ENCODE data around the gene HSPB7.
"Not testable (repeated sequence)": the region's sequence is repeated elsewhere in the genome, so short reads cannot be mapped to it uniquely, and the experiment has no call there.

HSPB7 gene

GRCh38 chr1:16017461-16018303, at the start of gene HSPB7:
TSS of gene HSPB7 (minus strand) at chr1:16018043. CDS start at chr1:16017963, 80 bp downstream.
- Histone ChIP-seq H3K36me3 (ENCODE audit: control insufficient read depth, insufficient read depth, low read length, severe bottlenecking) (no peaks in the 10 kb centered on the region), H3K4me3 (ENCODE audit: low read length) (peak within 1 kb of the TSS; percentile 79), H3K9ac (ENCODE audit: low read length) (peak within 1 kb of the TSS; percentile 90), H3K27me3 (replicated peaks; ENCODE audit: control insufficient read depth, insufficient read depth, low read length) (peaks cover 4% of the 10 kb centered on the region), H3K4me1 (ENCODE audit: control insufficient read depth, insufficient read depth, low read length) (peaks cover 66% of the 10 kb centered on the region), H3K9me3 (ENCODE audit: control insufficient read depth, low read length) (no peaks in the 10 kb centered on the region)
- DNase-seq (ENCODE audit: low read depth): peak; percentile 93

- no peak for DNase-seq (ENCODE audit: low read depth)
- Histone ChIP-seq H3K27me3 (replicated peaks; ENCODE audit: control insufficient read depth, insufficient read depth, low read length) (peaks cover 10% of the 10 kb centered on the region), H3K9me3 (ENCODE audit: control insufficient read depth, low read length) (no peaks in the 10 kb centered on the region), H3K36me3 (ENCODE audit: control insufficient read depth, insufficient read depth, low read length, severe bottlenecking) (no peaks in the 10 kb centered on the region), H3K9ac (ENCODE audit: low read length) (no peak overlapping the region), H3K4me3 (ENCODE audit: low read length) (no peak overlapping the region), H3K4me1 (ENCODE audit: control insufficient read depth, insufficient read depth, low read length) (peaks cover 5% of the 10 kb centered on the region)
Observed at GRCh38 chr1:16067127-16067768, 49.4 kb upstream of the HSPB7 start.

- peaks cover 11% of the 10 kb centered on the region for H3K27me3 ChIP-seq (replicated peaks; ENCODE audit: control insufficient read depth, insufficient read depth, low read length)
- H3K4me1 ChIP-seq (ENCODE audit: control insufficient read depth, insufficient read depth, low read length): peaks cover 5% of the 10 kb centered on the region
- no peak for DNase-seq (ENCODE audit: low read depth)
- H3K9ac ChIP-seq (ENCODE audit: low read length): no peak overlapping the region
- H3K4me3 ChIP-seq (ENCODE audit: low read length): no peak overlapping the region
- no peaks in the 10 kb centered on the region for H3K9me3 ChIP-seq (ENCODE audit: control insufficient read depth, low read length)
- H3K36me3 ChIP-seq (ENCODE audit: control insufficient read depth, insufficient read depth, low read length, severe bottlenecking): no peaks in the 10 kb centered on the region
Observed at GRCh38 chr1:16066245-16066644, 48.4 kb upstream of the HSPB7 start.

- H3K36me3 ChIP-seq (ENCODE audit: control insufficient read depth, insufficient read depth, low read length, severe bottlenecking): no peaks in the 10 kb centered on the region
- no peaks in the 10 kb centered on the region for H3K9me3 ChIP-seq (ENCODE audit: control insufficient read depth, low read length)
- H3K27me3 ChIP-seq (replicated peaks; ENCODE audit: control insufficient read depth, insufficient read depth, low read length): peaks cover 16% of the 10 kb centered on the region
- peaks cover 5% of the 10 kb centered on the region for H3K4me1 ChIP-seq (ENCODE audit: control insufficient read depth, insufficient read depth, low read length)
- DNase-seq (ENCODE audit: low read depth): no peak
- no peak overlapping the region for H3K9ac ChIP-seq (ENCODE audit: low read length)
- no peak overlapping the region for H3K4me3 ChIP-seq (ENCODE audit: low read length)
Observed at GRCh38 chr1:16065269-16065576, 47.4 kb upstream of the HSPB7 start.

GRCh38 chr1:16064536-16065268, 46.9 kb upstream of the HSPB7 start:
- H3K36me3 ChIP-seq (ENCODE audit: control insufficient read depth, insufficient read depth, low read length, severe bottlenecking): no peaks in the 10 kb centered on the region
- H3K9ac ChIP-seq (ENCODE audit: low read length): no peak overlapping the region
- peaks cover 16% of the 10 kb centered on the region for H3K27me3 ChIP-seq (replicated peaks; ENCODE audit: control insufficient read depth, insufficient read depth, low read length)
- peaks cover 5% of the 10 kb centered on the region for H3K4me1 ChIP-seq (ENCODE audit: control insufficient read depth, insufficient read depth, low read length)
- H3K9me3 ChIP-seq (ENCODE audit: control insufficient read depth, low read length): no peaks in the 10 kb centered on the region
- no peak for DNase-seq (ENCODE audit: low read depth)
- H3K4me3 ChIP-seq (ENCODE audit: low read length): no peak overlapping the region

- no peak overlapping the region for H3K9ac ChIP-seq (ENCODE audit: low read length)
- DNase-seq (ENCODE audit: low read depth): no peak
- no peak overlapping the region for H3K4me3 ChIP-seq (ENCODE audit: low read length)
- peaks cover 5% of the 10 kb centered on the region for H3K4me1 ChIP-seq (ENCODE audit: control insufficient read depth, insufficient read depth, low read length)
- no peaks in the 10 kb centered on the region for H3K36me3 ChIP-seq (ENCODE audit: control insufficient read depth, insufficient read depth, low read length, severe bottlenecking)
- no peaks in the 10 kb centered on the region for H3K9me3 ChIP-seq (ENCODE audit: control insufficient read depth, low read length)
- peaks cover 16% of the 10 kb centered on the region for H3K27me3 ChIP-seq (replicated peaks; ENCODE audit: control insufficient read depth, insufficient read depth, low read length)
Observed at GRCh38 chr1:16063921-16064320, 46.1 kb upstream of the HSPB7 start.

GRCh38 chr1:16063226-16063829, 45.5 kb upstream of the HSPB7 start:
- no peak for DNase-seq (ENCODE audit: low read depth)
- Histone ChIP-seq H3K4me3 (ENCODE audit: low read length) (no peak overlapping the region), H3K9me3 (ENCODE audit: control insufficient read depth, low read length) (no peaks in the 10 kb centered on the region), H3K36me3 (ENCODE audit: control insufficient read depth, insufficient read depth, low read length, severe bottlenecking) (no peaks in the 10 kb centered on the region), H3K4me1 (ENCODE audit: control insufficient read depth, insufficient read depth, low read length) (peaks cover 3% of the 10 kb centered on the region), H3K27me3 (replicated peaks; ENCODE audit: control insufficient read depth, insufficient read depth, low read length) (peaks cover 16% of the 10 kb centered on the region), H3K9ac (ENCODE audit: low read length) (no peak overlapping the region)

GRCh38 chr1:16062687-16063075, 44.8 kb upstream of the HSPB7 start:
- H3K9ac ChIP-seq (ENCODE audit: low read length); H3K36me3 ChIP-seq (ENCODE audit: control insufficient read depth, insufficient read depth, low read length, severe bottlenecking); H3K4me1 ChIP-seq (ENCODE audit: control insufficient read depth, insufficient read depth, low read length); H3K4me3 ChIP-seq (ENCODE audit: low read length); H3K9me3 ChIP-seq (ENCODE audit: control insufficient read depth, low read length); DNase-seq (ENCODE audit: low read depth): not testable (repeated sequence)
- peaks cover 16% of the 10 kb centered on the region for H3K27me3 ChIP-seq (replicated peaks; ENCODE audit: control insufficient read depth, insufficient read depth, low read length)

GRCh38 chr1:16061989-16062686, 44.3 kb upstream of the HSPB7 start:
- H3K9me3 ChIP-seq (ENCODE audit: control insufficient read depth, low read length); H3K4me3 ChIP-seq (ENCODE audit: low read length); H3K9ac ChIP-seq (ENCODE audit: low read length); H3K4me1 ChIP-seq (ENCODE audit: control insufficient read depth, insufficient read depth, low read length); DNase-seq (ENCODE audit: low read depth); H3K36me3 ChIP-seq (ENCODE audit: control insufficient read depth, insufficient read depth, low read length, severe bottlenecking): not testable (repeated sequence)
- peaks cover 20% of the 10 kb centered on the region for H3K27me3 ChIP-seq (replicated peaks; ENCODE audit: control insufficient read depth, insufficient read depth, low read length)

- Histone ChIP-seq H3K4me3 (ENCODE audit: low read length) (no peak overlapping the region), H3K4me1 (ENCODE audit: control insufficient read depth, insufficient read depth, low read length) (no peaks in the 10 kb centered on the region), H3K36me3 (ENCODE audit: control insufficient read depth, insufficient read depth, low read length, severe bottlenecking) (no peaks in the 10 kb centered on the region), H3K27me3 (replicated peaks; ENCODE audit: control insufficient read depth, insufficient read depth, low read length) (peaks cover 20% of the 10 kb centered on the region), H3K9me3 (ENCODE audit: control insufficient read depth, low read length) (no peaks in the 10 kb centered on the region), H3K9ac (ENCODE audit: low read length) (no peak overlapping the region)
- no peak for DNase-seq (ENCODE audit: low read depth)
Observed at GRCh38 chr1:16061266-16061665, 43.4 kb upstream of the HSPB7 start.

Measured in adipocyte (in vitro differentiated cells).